OCI-LY7 (cell line): ENCODE measurements around the gene MCF2L2.

ENCODE experiments used
- CTCF ChIP-seq: fragments of 200-600 bp; sonication (generic); conservative IDR thresholded peaks from 2 replicates; pipeline ENCODE4 v1.5.1; 2014; ENCODE audit warnings: mild to moderate bottlenecking, antibody characterized with exemption, low read length, moderate library complexity, mixed read lengths
- EZH2phosphoT487 ChIP-seq: fragments of 200-600 bp; sonication (generic); IDR thresholded peaks from 2 replicates; pipeline ENCODE4 v1.6.1; 2018; ENCODE audit warnings: low read depth, borderline replicate concordance, mild to moderate bottlenecking, mixed run types, antibody characterized with exemption, low read length, moderate library complexity, mixed read lengths

GRCh38 chr3:183156266-183156665 lies 272.2 kb downstream of the MCF2L2 start:
- TF ChIP-seq CTCF (no peak), EZH2phosphoT487 (no peak)
